CD4-positive, alpha-beta T cell treated with Interferon alpha-2 for 1 hour (primary cell): ENCODE measurements around the gene MCTP2.
A peak's percentile ranks its signal among the peaks of the same experiment; 100 is the strongest.

ENCODE experiments used
- DNase-seq, 2 donors: peaks; one replicate each; pipeline ENCODE4 v3.0.0-alpha.2; 2020 to 2022

Gene MCTP2

GRCh38 chr15:94312946-94313345, 81.6 kb downstream of the MCTP2 start:
- DNase-seq, result no peak

GRCh38 chr15:94314639-94315038, 83.3 kb downstream of the MCTP2 start:
- no peak for DNase-seq

- no peak for DNase-seq
These were observed 85.8 kb downstream of the MCTP2 start for GRCh38 chr15:94317211-94317610.

- no peak for DNase-seq
These were observed 90.8 kb downstream of the MCTP2 start for GRCh38 chr15:94322141-94322540.

GRCh38 chr15:94323076-94323475, 91.7 kb downstream of the MCTP2 start:
- no peak for DNase-seq

GRCh38 chr15:94324117-94324826, 92.9 kb downstream of the MCTP2 start:
- DNase-seq, result peak; percentile 62 to 69

- DNase-seq, result no peak
These were observed 93.7 kb downstream of the MCTP2 start for GRCh38 chr15:94324835-94325767.

- peak in 1 of 2 donors; percentile 20 for DNase-seq
These were observed 96.1 kb downstream of the MCTP2 start for GRCh38 chr15:94327356-94327936.

GRCh38 chr15:94331731-94332130, 100.4 kb downstream of the MCTP2 start:
- no peak for DNase-seq

- no peak for DNase-seq
These were observed 104.3 kb downstream of the MCTP2 start for GRCh38 chr15:94335616-94336015.

GRCh38 chr15:94336817-94337467, 105.6 kb downstream of the MCTP2 start:
- no peak for DNase-seq

GRCh38 chr15:94338243-94338846, 107.0 kb downstream of the MCTP2 start:
- no peak for DNase-seq

GRCh38 chr15:94346282-94346681, 114.9 kb downstream of the MCTP2 start:
- no peak for DNase-seq

GRCh38 chr15:94348084-94348483, 116.7 kb downstream of the MCTP2 start:
- no peak for DNase-seq

- DNase-seq, result no peak
These were observed 119.7 kb downstream of the MCTP2 start for GRCh38 chr15:94351031-94351535.

- DNase-seq, result no peak
These were observed 121.5 kb downstream of the MCTP2 start for GRCh38 chr15:94352636-94353487.

GRCh38 chr15:94353488-94353820, 122.1 kb downstream of the MCTP2 start:
- no peak for DNase-seq

GRCh38 chr15:94354655-94355054, 123.3 kb downstream of the MCTP2 start:
- DNase-seq, result no peak

GRCh38 chr15:94359716-94360115, 128.4 kb downstream of the MCTP2 start:
- no peak for DNase-seq

GRCh38 chr15:94360251-94360685, 128.9 kb downstream of the MCTP2 start:
- DNase-seq, result no peak

- DNase-seq, result no peak
These were observed 131.2 kb downstream of the MCTP2 start for GRCh38 chr15:94362385-94363092.
